SK-N-SH treated with all-trans-retinoic acid at 6 μM for 48 hours (cell line): ENCODE data around the gene TMEM128.

ENCODE experiments used
- CSRNP3 ChIP-seq: fragments of 250-450 bp; sonication (Bioruptor Pico); IDR thresholded peaks from 2 replicates; pipeline ENCODE4 v1.5.1; 2021; ENCODE audit warnings: mild to moderate bottlenecking, moderate library complexity
- RARB ChIP-seq: fragments of 250-450 bp; sonication (Bioruptor Pico); IDR thresholded peaks from 2 replicates; pipeline ENCODE4 v1.8.0; 2021; ENCODE audit warnings: mild to moderate bottlenecking, moderate library complexity
- ZNF8 ChIP-seq: fragments of 450-650 bp; formaldehyde crosslinking; IDR thresholded peaks from 2 replicates; pipeline ENCODE4 v1.5.0; 2020; ENCODE audit warnings: mild to moderate bottlenecking, moderate library complexity

- TF ChIP-seq ZNF8 (CRISPR knock-in tag): no peak
- no peak for TF ChIP-seq CSRNP3
- TF ChIP-seq RARB (CRISPR knock-in tag): no peak
Measured at GRCh38 chr4:4277531-4277930, 29.5 kb upstream of the TMEM128 start.
